Activated T-cell treated with anti-CD3 and anti-CD28 coated beads, Interleukin-2, amount 50 U/mL, for 4 hours (primary cell): ENCODE measurements around the gene PUM1. TPM values are rescaled to one million over a fixed set of nuclear protein-coding genes. Genes with fewer than 3 reads are reported as not detected.
"Not testable (repeated sequence)": the region's sequence is repeated elsewhere in the genome, so short reads cannot be mapped to it uniquely, and the experiment has no call there.

Source experiments
- ATAC-seq, 2 donors: fragments of 200-7000 bp; cut with Tn5 transposase; one replicate each; pipeline ENCODE4 v1.10.0; 2021
- DNase-seq: peaks from one replicate; pipeline ENCODE4 v3.0.0-alpha.2; 2020
- H3K27me3 Mint-ChIP-seq: one replicate; pipeline ENCODE4 v1.8.0; 2021; ENCODE audit warnings: low read depth, mixed read lengths
- H3K36me3 Mint-ChIP-seq: one replicate; pipeline ENCODE4 v1.8.0; 2022; ENCODE audit warnings: mixed read lengths; ENCODE audit not compliant: insufficient read depth
- H3K4me1 Mint-ChIP-seq: one replicate; pipeline ENCODE4 v1.8.0; 2021; ENCODE audit warnings: low read depth, mixed read lengths
- H3K4me3 Mint-ChIP-seq: one replicate; pipeline ENCODE4 v1.8.0; 2021; ENCODE audit warnings: mild to moderate bottlenecking, moderate library complexity, mixed read lengths
- H3K9me3 Mint-ChIP-seq: one replicate; pipeline ENCODE4 v1.8.0; 2021; ENCODE audit warnings: mixed read lengths
- total RNA-seq, 3 donors: library from RNA; stranded (reverse); gene quantifications; one replicate each; pipeline ENCODE4 v1.2.1, GENCODE V29; 2021

PUM1 gene
- total RNA-seq: 100 to 1,000 TPM; 104 to 113 (median 110) TPM

- peak; percentile 98 for DNase-seq
- H3K4me3 Mint-ChIP-seq: peak within 1 kb of the TSS; percentile 97
- no peaks in the 10 kb centered on the region for H3K27me3 Mint-ChIP-seq
- peaks cover 25% of the 10 kb centered on the region for H3K4me1 Mint-ChIP-seq
- peaks cover 5% of the 10 kb centered on the region for H3K36me3 Mint-ChIP-seq
- ATAC-seq: peak; percentile 96 to 98
- no peaks in the 10 kb centered on the region for H3K9me3 Mint-ChIP-seq
These were observed at the start of gene PUM1 for GRCh38 chr1:31065310-31066217. Gene PUM1, minus strand, starts transcription at chr1:31065717. Its CDS starts 6,151 bp downstream, at chr1:31059566.

- Mint-ChIP-seq H3K4me1 (no peaks in the 10 kb centered on the region), H3K4me3 (no peak overlapping the region), H3K27me3 (peaks cover 4% of the 10 kb centered on the region), H3K9me3 (no peaks in the 10 kb centered on the region), H3K36me3 (no peaks in the 10 kb centered on the region)
- DNase-seq: no peak
- ATAC-seq: no peak
These were observed 46.9 kb upstream of the PUM1 start for GRCh38 chr1:31112266-31112935.

- ATAC-seq: no peak
- H3K4me1 Mint-ChIP-seq: no peaks in the 10 kb centered on the region
- H3K9me3 Mint-ChIP-seq: no peaks in the 10 kb centered on the region
- H3K27me3 Mint-ChIP-seq: peaks cover 4% of the 10 kb centered on the region
- DNase-seq: no peak
- no peak overlapping the region for H3K4me3 Mint-ChIP-seq
- H3K36me3 Mint-ChIP-seq: no peaks in the 10 kb centered on the region
These were observed 45.9 kb upstream of the PUM1 start for GRCh38 chr1:31111290-31111951.

GRCh38 chr1:31110846-31111245, 45.3 kb upstream of the PUM1 start:
- no peak overlapping the region for H3K4me3 Mint-ChIP-seq
- H3K9me3 Mint-ChIP-seq: no peaks in the 10 kb centered on the region
- no peaks in the 10 kb centered on the region for H3K4me1 Mint-ChIP-seq
- no peak for DNase-seq
- no peaks in the 10 kb centered on the region for H3K36me3 Mint-ChIP-seq
- H3K27me3 Mint-ChIP-seq: peaks cover 3% of the 10 kb centered on the region
- ATAC-seq: no peak

GRCh38 chr1:31108861-31109260, 43.3 kb upstream of the PUM1 start:
- H3K27me3 Mint-ChIP-seq: peaks cover 2% of the 10 kb centered on the region
- ATAC-seq: no peak
- H3K4me1 Mint-ChIP-seq: no peaks in the 10 kb centered on the region
- no peaks in the 10 kb centered on the region for H3K36me3 Mint-ChIP-seq
- no peak for DNase-seq
- H3K9me3 Mint-ChIP-seq: no peaks in the 10 kb centered on the region
- H3K4me3 Mint-ChIP-seq: no peak overlapping the region

- Mint-ChIP-seq H3K27me3 (peaks cover 5% of the 10 kb centered on the region), H3K36me3 (no peaks in the 10 kb centered on the region), H3K9me3 (no peaks in the 10 kb centered on the region), H3K4me3 (no peak overlapping the region), H3K4me1 (no peaks in the 10 kb centered on the region)
- ATAC-seq (no peak), DNase-seq (no peak)
These were observed 40.1 kb upstream of the PUM1 start for GRCh38 chr1:31105646-31106045.

GRCh38 chr1:31102501-31102950, 37.0 kb upstream of the PUM1 start:
- Mint-ChIP-seq H3K4me1 (no peaks in the 10 kb centered on the region), H3K9me3 (no peaks in the 10 kb centered on the region), H3K36me3 (no peaks in the 10 kb centered on the region), H3K27me3 (peaks cover 5% of the 10 kb centered on the region), H3K4me3 (no peak overlapping the region)
- no peak for DNase-seq
- ATAC-seq: no peak

- ATAC-seq (no peak), DNase-seq (no peak)
- Mint-ChIP-seq H3K4me1 (no peaks in the 10 kb centered on the region), H3K36me3 (no peaks in the 10 kb centered on the region), H3K9me3 (no peaks in the 10 kb centered on the region), H3K4me3 (no peak overlapping the region), H3K27me3 (peaks cover 5% of the 10 kb centered on the region)
These were observed 35.6 kb upstream of the PUM1 start for GRCh38 chr1:31101147-31101502.

- DNase-seq (no peak), ATAC-seq (no peak)
- Mint-ChIP-seq H3K9me3 (no peaks in the 10 kb centered on the region), H3K27me3 (peaks cover 5% of the 10 kb centered on the region), H3K36me3 (no peaks in the 10 kb centered on the region), H3K4me3 (no peak overlapping the region), H3K4me1 (no peaks in the 10 kb centered on the region)
These were observed 33.9 kb upstream of the PUM1 start for GRCh38 chr1:31099293-31100032.

GRCh38 chr1:31095985-31096384, 30.5 kb upstream of the PUM1 start:
- no peak overlapping the region for H3K4me3 Mint-ChIP-seq
- peaks cover 1% of the 10 kb centered on the region for H3K27me3 Mint-ChIP-seq
- H3K4me1 Mint-ChIP-seq: no peaks in the 10 kb centered on the region
- no peaks in the 10 kb centered on the region for H3K9me3 Mint-ChIP-seq
- H3K36me3 Mint-ChIP-seq: no peaks in the 10 kb centered on the region
- no peak for ATAC-seq
- no peak for DNase-seq

GRCh38 chr1:31095298-31095981, 29.9 kb upstream of the PUM1 start:
- no peaks in the 10 kb centered on the region for H3K9me3 Mint-ChIP-seq
- no peaks in the 10 kb centered on the region for H3K36me3 Mint-ChIP-seq

GRCh38 chr1:31088081-31088480, 22.6 kb upstream of the PUM1 start:
- DNase-seq, H3K9me3 Mint-ChIP-seq, H3K27me3 Mint-ChIP-seq, H3K36me3 Mint-ChIP-seq, H3K4me1 Mint-ChIP-seq, ATAC-seq, H3K4me3 Mint-ChIP-seq: not testable (repeated sequence)

More at GRCh38 chr1:31095298-31095981, 29.9 kb upstream of the PUM1 start:
- H3K27me3 Mint-ChIP-seq: no peaks in the 10 kb centered on the region
- H3K4me1 Mint-ChIP-seq: no peaks in the 10 kb centered on the region
- DNase-seq (no peak), ATAC-seq (no peak)
- no peak overlapping the region for H3K4me3 Mint-ChIP-seq

- Mint-ChIP-seq H3K9me3 (no peaks in the 10 kb centered on the region), H3K4me3 (no peak overlapping the region), H3K4me1 (no peaks in the 10 kb centered on the region), H3K27me3 (no peaks in the 10 kb centered on the region), H3K36me3 (no peaks in the 10 kb centered on the region)
- ATAC-seq (no peak), DNase-seq (no peak)
These were observed 19.5 kb upstream of the PUM1 start for GRCh38 chr1:31084782-31085569.
